ENCODE data around the gene CNNM3.

DNA sequence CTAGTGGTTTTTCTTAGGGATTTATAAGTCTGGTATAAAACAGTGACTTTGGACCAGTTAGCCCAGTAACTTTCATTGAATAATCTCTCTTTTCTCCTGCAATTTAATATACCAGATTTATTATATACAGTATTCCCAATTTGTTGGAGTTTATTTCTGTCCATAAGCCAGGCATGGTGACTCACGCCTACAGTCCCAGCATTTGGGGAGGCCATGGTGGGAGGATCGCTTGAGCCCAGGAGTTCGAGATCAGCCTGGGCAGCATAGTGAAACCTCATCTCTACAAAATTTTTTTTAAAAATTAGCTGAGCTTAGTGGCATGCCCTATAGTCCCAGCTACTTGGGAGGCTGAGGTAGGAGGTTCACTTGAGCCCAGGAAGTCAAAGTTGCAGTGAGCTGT, 28.7 kb upstream of the CNNM3 start:
- TF ChIP-seq, protein P1, sequence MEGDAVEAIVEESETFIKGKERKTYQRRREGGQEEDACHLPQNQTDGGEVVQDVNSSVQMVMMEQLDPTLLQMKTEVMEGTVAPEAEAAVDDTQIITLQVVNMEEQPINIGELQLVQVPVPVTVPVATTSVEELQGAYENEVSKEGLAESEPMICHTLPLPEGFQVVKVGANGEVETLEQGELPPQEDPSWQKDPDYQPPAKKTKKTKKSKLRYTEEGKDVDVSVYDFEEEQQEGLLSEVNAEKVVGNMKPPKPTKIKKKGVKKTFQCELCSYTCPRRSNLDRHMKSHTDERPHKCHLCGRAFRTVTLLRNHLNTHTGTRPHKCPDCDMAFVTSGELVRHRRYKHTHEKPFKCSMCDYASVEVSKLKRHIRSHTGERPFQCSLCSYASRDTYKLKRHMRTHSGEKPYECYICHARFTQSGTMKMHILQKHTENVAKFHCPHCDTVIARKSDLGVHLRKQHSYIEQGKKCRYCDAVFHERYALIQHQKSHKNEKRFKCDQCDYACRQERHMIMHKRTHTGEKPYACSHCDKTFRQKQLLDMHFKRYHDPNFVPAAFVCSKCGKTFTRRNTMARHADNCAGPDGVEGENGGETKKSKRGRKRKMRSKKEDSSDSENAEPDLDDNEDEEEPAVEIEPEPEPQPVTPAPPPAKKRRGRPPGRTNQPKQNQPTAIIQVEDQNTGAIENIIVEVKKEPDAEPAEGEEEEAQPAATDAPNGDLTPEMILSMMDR (conservative IDR thresholded peaks at IDR 0.05) = no peak
- TF ChIP-seq ZFX (IDR thresholded peaks at IDR 0.05) = no peak

Measured in C4-2B (cell line).